ENCODE measurements around the gene PIGO. TPM values are rescaled to one million over a fixed set of nuclear protein-coding genes. Genes with fewer than 3 reads are reported as not detected.

PIGO gene
- total and polyA plus RNA-seq, 4 experiments from 2014 or later, result 17.9 to 29.7 (median 24.3) TPM

GRCh38 chr9:35102769-35103659, 6.6 kb upstream of the PIGO start, which contains the start of gene STOML2:
Gene STOML2, minus strand, starts transcription at chr9:35103131. Its CDS starts 37 bp downstream, at chr9:35103094.
- Histone ChIP-seq H3K4me3 (ENCODE audit: low read length in 2 of 2) (peak within 1 kb of the TSS; percentile 83 to 96), H3K27me3 (ENCODE audit: insufficient read depth, low read length) (no peaks in the 10 kb centered on the region), H3K9me3 (ENCODE audit: control insufficient read depth in 1 of 2, low read length in 2 of 2) (no peaks in the 10 kb centered on the region), H3K36me3 (ENCODE audit: insufficient read depth, low read length) (peaks cover 24% of the 10 kb centered on the region), H3K27ac (ENCODE audit: low read depth, low read length) (peak within 1 kb of the TSS; percentile 95), H3K4me1 (ENCODE audit: insufficient read depth, low read length) (peaks cover 23% of the 10 kb centered on the region)
- ChIA-PET CTCF (ENCODE audit: partially characterized antibody) (interaction anchor here (0.7 to 2.5 kb wide), 11 partner anchors 8 to 514 kb away, joined by 3 to 10 read pairs (median 5); partner anchors contain the start of genes ATOSB and FANCG), POLR2A (ENCODE audit: partially characterized antibody) (interaction anchor here (0.8 to 5.5 kb wide), 12 partner anchors 8 to 503 kb away, joined by 3 to 51 read pairs (median 8); partner anchors contain the start of genes ATOSB, DNAJB5, FANCG and TESK1)
- no peaks in the 10 kb centered on the region for H3K27me3 Mint-ChIP-seq
- peak; percentile 91 to 96 (median 93) for DNase-seq
- peaks cover 29 to 40% of the 10 kb centered on the region in 2 donors for H3K36me3 Mint-ChIP-seq
- peaks cover 20 to 46% (median 30%) of the 10 kb centered on the region in 4 donors for H3K4me1 Mint-ChIP-seq
- peaks cover 0 to 3% (median 0%) of the 10 kb centered on the region in 8 donors for H3K9me3 Mint-ChIP-seq
- intact Hi-C loops (cut with micrococcal nuclease), result loop anchor here (1.0 kb wide), 5 partner anchors 8 to 501 kb away; partner anchors contain the start of gene VCP
- H3K4me3 Mint-ChIP-seq, result peak within 1 kb of the TSS; percentile 90 to 98 (median 94)
- H3K27ac Mint-ChIP-seq, result peak within 1 kb of the TSS; percentile 97 to 100 (median 99)

- Mint-ChIP-seq H3K4me3 (peak overlapping the region; percentile 90 to 98 (median 94)), H3K4me1 (peaks cover 24 to 50% (median 35%) of the 10 kb centered on the region in 4 donors), H3K36me3 (peaks cover 29 to 42% of the 10 kb centered on the region in 2 donors), H3K27me3 (no peaks in the 10 kb centered on the region), H3K9me3 (peaks cover 0 to 3% (median 0%) of the 10 kb centered on the region in 8 donors), H3K27ac (peak overlapping the region; percentile 91 to 100 (median 99))
- intact Hi-C loops (cut with micrococcal nuclease), result no loop called here
- no peaks in the 10 kb centered on the region for H3K9me3 ChIP-seq (ENCODE audit: control insufficient read depth in 1 of 2, low read length in 2 of 2)
- ChIA-PET POLR2A (ENCODE audit: partially characterized antibody) (interaction anchor here (1.1 to 5.5 kb wide), 10 partner anchors 9 to 504 kb away, joined by 3 to 51 read pairs (median 11); partner anchors contain the start of genes ATOSB, DNAJB5, FANCG and TESK1), CTCF (ENCODE audit: partially characterized antibody) (interaction anchor here (0.9 to 2.5 kb wide), 7 partner anchors 9 to 514 kb away, joined by 3 to 10 read pairs (median 4); partner anchors contain the start of gene FANCG)
- peak overlapping the region; percentile 83 to 96 for H3K4me3 ChIP-seq (ENCODE audit: low read length in 2 of 2)
- H3K27ac ChIP-seq (ENCODE audit: low read depth, low read length), result peak overlapping the region; percentile 95
- H3K27me3 ChIP-seq (ENCODE audit: insufficient read depth, low read length), result no peaks in the 10 kb centered on the region
- DNase-seq, result no peak
- peaks cover 23% of the 10 kb centered on the region for H3K36me3 ChIP-seq (ENCODE audit: insufficient read depth, low read length)
- peaks cover 23% of the 10 kb centered on the region for H3K4me1 ChIP-seq (ENCODE audit: insufficient read depth, low read length)
These were observed 6.0 kb upstream of the PIGO start for GRCh38 chr9:35102465-35102768.

- no peaks in the 10 kb centered on the region for H3K9me3 Mint-ChIP-seq
- DNase-seq, result no peak
- Histone ChIP-seq H3K27ac (ENCODE audit: low read depth, low read length) (no peak overlapping the region), H3K27me3 (ENCODE audit: insufficient read depth, low read length) (no peaks in the 10 kb centered on the region), H3K36me3 (ENCODE audit: insufficient read depth, low read length) (peaks cover 17% of the 10 kb centered on the region), H3K4me1 (ENCODE audit: insufficient read depth, low read length) (peaks cover 28% of the 10 kb centered on the region), H3K9me3 (ENCODE audit: control insufficient read depth in 1 of 2, low read length in 2 of 2) (no peaks in the 10 kb centered on the region), H3K4me3 (ENCODE audit: low read length in 2 of 2) (no peak overlapping the region)
- CTCF ChIA-PET (ENCODE audit: partially characterized antibody), result interaction anchor here (1.0 to 7.8 kb wide), 6 partner anchors 17 to 198 kb away, joined by 3 to 111 read pairs (median 8); partner anchors contain the start of genes FANCG and VCP
- intact Hi-C loops (cut with micrococcal nuclease), result loop anchor here (2.0 to 5.0 kb wide), 2 partner anchors 109 to 395 kb away; partner anchors contain the start of gene DNAJB5
- peaks cover 26 to 47% of the 10 kb centered on the region in 2 donors for H3K36me3 Mint-ChIP-seq
- POLR2A ChIA-PET (ENCODE audit: partially characterized antibody), result interaction anchor here (1.0 to 7.8 kb wide), 4 partner anchors 17 to 198 kb away, joined by 3 to 102 read pairs (median 34); partner anchors contain the start of genes FANCG and VCP
- H3K4me1 Mint-ChIP-seq, result peaks cover 23 to 74% (median 44%) of the 10 kb centered on the region in 4 donors
- H3K27ac Mint-ChIP-seq, result peak overlapping the region in 3 of 7 donors; percentile 57 to 91 (median 67)
- H3K27me3 Mint-ChIP-seq, result no peaks in the 10 kb centered on the region
- H3K4me3 Mint-ChIP-seq, result peak overlapping the region in 6 of 8 donors; percentile 7 to 72 (median 30)
These were observed 1.2 kb upstream of the PIGO start for GRCh38 chr9:35097573-35097972.

- peaks cover 47% of the 10 kb centered on the region for H3K36me3 ChIP-seq (ENCODE audit: insufficient read depth, low read length)
- Mint-ChIP-seq H3K27ac (no peak overlapping the region), H3K9me3 (no peaks in the 10 kb centered on the region)
These were observed 4.9 kb downstream of the PIGO start for GRCh38 chr9:35091536-35091935.

GRCh38 chr9:35089434-35089833, 7.0 kb downstream of the PIGO start:
- Histone ChIP-seq H3K9me3 (ENCODE audit: control insufficient read depth in 1 of 2, low read length in 2 of 2) (no peaks in the 10 kb centered on the region), H3K4me3 (ENCODE audit: low read length in 2 of 2) (no peak overlapping the region), H3K4me1 (ENCODE audit: insufficient read depth, low read length) (no peaks in the 10 kb centered on the region), H3K36me3 (ENCODE audit: insufficient read depth, low read length) (peaks cover 47% of the 10 kb centered on the region), H3K27me3 (ENCODE audit: insufficient read depth, low read length) (no peaks in the 10 kb centered on the region), H3K27ac (ENCODE audit: low read depth, low read length) (no peak overlapping the region)
- no peaks in the 10 kb centered on the region for H3K27me3 Mint-ChIP-seq
- H3K27ac Mint-ChIP-seq, result no peak overlapping the region
- intact Hi-C loops (cut with micrococcal nuclease), result no loop called here
- DNase-seq, result no peak
- peaks cover under 1 to 14% (median 6%) of the 10 kb centered on the region in 4 donors for H3K4me1 Mint-ChIP-seq
- H3K9me3 Mint-ChIP-seq, result no peaks in the 10 kb centered on the region
- CTCF ChIA-PET (ENCODE audit: partially characterized antibody), result no interaction called here
- POLR2A ChIA-PET (ENCODE audit: partially characterized antibody), result no interaction called here
- peaks cover 34 to 66% of the 10 kb centered on the region in 2 donors for H3K36me3 Mint-ChIP-seq
- H3K4me3 Mint-ChIP-seq, result no peak overlapping the region

More at GRCh38 chr9:35091536-35091935, 4.9 kb downstream of the PIGO start:
- ChIA-PET POLR2A (ENCODE audit: partially characterized antibody) (interaction anchor here (1.3 to 7.8 kb wide), 2 partner anchors 11 to 20 kb away, joined by 3 to 102 read pairs; partner anchors contain the start of gene FANCG), CTCF (ENCODE audit: partially characterized antibody) (interaction anchor here (0.9 to 7.8 kb wide), 6 partner anchors 10 to 193 kb away, joined by 3 to 111 read pairs (median 4); partner anchors contain the start of genes FANCG and VCP)
- H3K27ac ChIP-seq (ENCODE audit: low read depth, low read length), result no peak overlapping the region
- H3K4me3 ChIP-seq (ENCODE audit: low read length in 2 of 2), result no peak overlapping the region
- intact Hi-C loops (cut with micrococcal nuclease), result no loop called here
- no peak for DNase-seq
- peaks cover 10 to 33% (median 18%) of the 10 kb centered on the region in 4 donors for H3K4me1 Mint-ChIP-seq
- H3K4me3 Mint-ChIP-seq, result no peak overlapping the region
- no peaks in the 10 kb centered on the region for H3K27me3 Mint-ChIP-seq
- H3K4me1 ChIP-seq (ENCODE audit: insufficient read depth, low read length), result peaks cover 11% of the 10 kb centered on the region
- H3K36me3 Mint-ChIP-seq, result peaks cover 41 to 73% of the 10 kb centered on the region in 2 donors
- H3K9me3 ChIP-seq (ENCODE audit: control insufficient read depth in 1 of 2, low read length in 2 of 2), result no peaks in the 10 kb centered on the region
- H3K27me3 ChIP-seq (ENCODE audit: insufficient read depth, low read length), result no peaks in the 10 kb centered on the region

GRCh38 chr9:35085078-35085477, 11.3 kb downstream of the PIGO start:
- H3K27me3 ChIP-seq (ENCODE audit: insufficient read depth, low read length), result no peaks in the 10 kb centered on the region
- Mint-ChIP-seq H3K9me3 (no peaks in the 10 kb centered on the region), H3K27me3 (no peaks in the 10 kb centered on the region), H3K36me3 (peaks cover 20 to 32% of the 10 kb centered on the region in 2 donors), H3K27ac (peak overlapping the region in 1 of 7 donors; percentile 73), H3K4me3 (no peak overlapping the region), H3K4me1 (peaks cover under 1 to 5% (median 4%) of the 10 kb centered on the region in 4 donors)
- POLR2A ChIA-PET (ENCODE audit: partially characterized antibody), result no interaction called here
- CTCF ChIA-PET (ENCODE audit: partially characterized antibody), result interaction anchor here (1.1 kb wide), 1 partner anchor 10 kb away, joined by 3 read pairs; no protein-coding TSS in a partner anchor
- no peaks in the 10 kb centered on the region for H3K4me1 ChIP-seq (ENCODE audit: insufficient read depth, low read length)
- intact Hi-C loops (cut with micrococcal nuclease), result no loop called here
- H3K27ac ChIP-seq (ENCODE audit: low read depth, low read length), result no peak overlapping the region
- DNase-seq, result no peak
- H3K4me3 ChIP-seq (ENCODE audit: low read length in 2 of 2), result no peak overlapping the region
- H3K9me3 ChIP-seq (ENCODE audit: control insufficient read depth in 1 of 2, low read length in 2 of 2), result no peaks in the 10 kb centered on the region
- H3K36me3 ChIP-seq (ENCODE audit: insufficient read depth, low read length), result peaks cover 18% of the 10 kb centered on the region

Data from CD4-positive, alpha-beta memory T cell (primary cell).